AG08395 (cell line): ENCODE data around the gene LHFPL2.
A peak's percentile ranks its signal among the peaks of the same experiment; 100 is the strongest.
"Not testable (repeated sequence)": the region's sequence is repeated elsewhere in the genome, so short reads cannot be mapped to it uniquely, and the experiment has no call there.

Experiments used
- DNase-seq: peaks from one replicate; pipeline ENCODE4 v3.0.0; 2012; ENCODE audit warnings: mixed read lengths, low spot score

Gene LHFPL2

DNA sequence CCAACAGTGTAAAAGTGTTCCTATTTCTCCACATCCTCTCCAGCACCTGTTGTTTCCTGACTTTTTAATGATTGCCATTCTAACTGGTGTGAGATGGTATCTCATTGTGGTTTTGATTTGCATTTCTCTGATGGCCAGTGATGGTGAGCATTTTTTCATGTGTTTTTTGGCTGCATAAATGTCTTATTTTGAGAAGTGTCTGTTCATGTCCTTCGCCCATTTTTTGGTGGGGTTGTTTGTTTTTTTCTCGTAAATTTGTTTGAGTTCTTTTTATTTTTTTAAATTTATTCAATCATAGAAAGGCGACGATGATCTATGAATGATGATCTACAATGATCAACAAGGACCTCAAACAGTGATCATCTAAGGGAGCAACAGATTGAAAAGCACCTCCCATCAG lies 28.5 kb downstream of the LHFPL2 start:
- not testable (repeated sequence) for DNase-seq

DNA sequence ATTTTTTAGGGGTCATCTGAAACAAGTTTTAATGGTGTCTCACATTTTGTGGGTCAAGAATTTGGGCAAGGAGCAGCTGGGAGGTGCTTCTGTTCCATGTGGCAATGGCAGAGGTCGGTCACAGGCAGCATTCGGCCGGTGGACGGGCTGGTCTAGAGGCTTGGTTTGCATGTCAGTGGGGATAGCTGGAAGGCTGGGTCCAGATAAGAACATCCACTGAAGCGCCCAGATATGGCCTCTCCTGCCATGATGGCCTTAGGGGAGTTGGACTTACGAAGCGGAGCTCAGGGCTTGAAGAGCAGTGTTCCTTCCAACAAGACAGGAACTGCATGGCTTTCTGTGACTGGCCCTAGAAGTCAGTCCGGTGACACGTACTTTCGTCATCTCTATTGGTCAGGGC lies 30.3 kb downstream of the LHFPL2 start:
- no peak for DNase-seq

DNA sequence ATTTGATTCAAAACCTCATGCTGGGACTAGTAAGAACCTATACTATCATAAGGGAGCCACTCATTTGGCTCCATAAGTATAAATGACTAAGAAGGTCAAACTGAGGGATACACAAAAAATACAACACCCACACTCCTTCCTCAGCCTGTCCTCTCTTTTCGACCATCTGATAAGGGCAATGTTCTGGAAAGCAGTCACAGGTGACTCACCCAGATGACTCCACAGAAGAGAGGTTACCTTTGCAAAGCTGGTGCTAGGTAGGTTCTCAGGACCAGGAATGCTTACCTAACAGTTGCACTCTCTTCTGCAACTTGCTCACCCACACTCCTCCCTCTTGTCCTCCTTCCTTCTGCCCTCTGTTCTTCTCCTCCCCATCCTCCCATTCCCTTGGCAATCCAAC lies 32.9 kb downstream of the LHFPL2 start:
- DNase-seq: no peak

DNA sequence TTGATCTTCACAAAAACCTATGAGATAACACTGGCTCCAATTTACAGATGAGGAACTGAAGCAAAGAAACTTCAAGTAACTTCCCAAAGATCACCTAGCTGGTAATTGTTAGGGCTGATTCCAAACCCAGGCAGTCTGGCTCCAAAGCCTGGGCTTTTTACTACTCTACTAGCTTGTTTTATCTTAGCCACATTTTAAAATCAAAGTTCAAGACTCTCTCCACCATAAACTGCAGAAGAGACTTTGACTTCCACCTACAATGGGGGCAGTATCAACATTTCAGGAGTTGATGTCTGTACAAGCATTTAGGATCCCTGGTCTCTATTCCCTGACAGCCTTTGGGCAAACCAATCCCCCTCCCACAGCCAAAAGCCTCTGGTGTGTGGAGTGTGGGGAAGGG lies 33.8 kb downstream of the LHFPL2 start:
- DNase-seq: no peak

DNA sequence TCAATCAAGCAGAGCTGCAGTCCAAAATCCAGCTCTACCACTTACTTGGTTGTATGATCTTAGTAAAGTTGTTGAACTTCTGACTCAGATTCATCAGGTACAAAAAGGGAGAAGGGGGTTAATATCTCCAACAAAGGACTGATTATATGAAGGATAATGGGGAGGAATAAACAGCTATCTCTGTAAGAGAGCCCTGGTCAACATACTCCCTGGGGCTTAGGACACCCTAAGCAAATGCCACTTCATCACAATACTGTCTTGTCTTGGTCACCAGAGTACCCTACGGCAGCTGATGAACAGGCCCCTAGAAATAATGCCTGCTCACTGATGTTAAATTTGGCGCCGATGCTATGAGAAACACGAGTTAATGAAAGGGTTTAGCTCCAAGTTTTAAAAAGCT lies 34.8 kb downstream of the LHFPL2 start:
- no peak for DNase-seq

DNA sequence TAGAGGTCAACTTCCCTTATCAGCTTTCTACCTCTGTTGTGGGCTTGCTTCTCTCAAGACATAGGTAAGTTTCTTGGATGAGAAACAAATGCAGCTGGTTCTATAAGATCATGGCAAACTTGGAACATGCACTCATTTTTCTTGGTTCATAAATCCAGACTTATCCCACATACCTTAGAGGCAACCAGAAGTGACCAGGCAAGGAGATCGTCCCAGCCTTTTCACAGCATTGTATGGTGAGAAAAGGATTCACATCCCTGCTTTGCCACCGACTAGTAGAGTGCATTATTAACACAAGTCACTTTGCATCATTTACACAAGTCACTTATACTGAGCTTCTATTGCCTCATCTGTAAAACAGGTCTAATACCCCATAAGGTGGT lies 35.4 kb downstream of the LHFPL2 start:
- DNase-seq: no peak

DNA sequence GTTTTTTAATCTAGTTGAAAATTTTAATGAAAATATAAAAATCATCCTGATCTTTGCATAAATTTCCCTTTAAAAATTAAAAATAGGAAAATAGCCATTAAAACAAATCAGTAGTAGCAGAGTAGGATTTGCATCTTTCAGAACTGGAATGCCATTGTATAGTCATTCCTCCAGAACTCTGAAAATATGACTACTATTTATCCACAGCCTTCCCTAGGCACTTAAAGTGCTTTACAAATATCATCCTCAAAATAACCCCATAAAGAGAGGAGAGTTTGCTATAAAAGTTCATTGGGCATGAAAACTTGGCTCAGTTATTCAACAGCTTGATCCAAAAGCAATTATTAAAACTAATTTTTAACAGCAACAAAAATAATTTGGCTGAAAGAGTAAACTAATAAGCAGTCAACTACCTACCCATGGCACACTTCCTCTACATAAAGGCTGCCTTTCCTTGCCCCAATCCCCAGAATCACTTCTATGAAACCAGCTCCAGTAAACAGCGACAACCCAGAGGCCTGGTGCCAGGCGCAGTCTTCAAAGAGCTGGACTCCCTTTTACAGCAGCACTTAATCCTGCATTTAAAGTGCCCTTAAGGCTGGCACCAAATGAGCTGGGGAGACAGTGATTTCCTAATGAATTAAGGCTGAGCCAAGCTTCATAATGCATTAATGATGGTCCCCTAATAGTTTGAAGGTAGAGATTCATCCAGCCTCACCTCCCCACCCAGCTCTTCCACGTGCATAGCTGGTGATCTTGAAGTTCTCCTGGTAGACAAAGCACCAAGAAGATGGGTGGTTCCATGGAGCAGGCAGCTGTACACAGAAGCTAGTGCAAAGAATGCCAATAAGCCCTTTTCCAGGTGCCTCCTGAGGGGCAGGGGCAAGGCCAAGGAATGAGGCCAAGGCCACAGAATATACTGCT lies 36.1 kb downstream of the LHFPL2 start:
- DNase-seq: no peak

DNA sequence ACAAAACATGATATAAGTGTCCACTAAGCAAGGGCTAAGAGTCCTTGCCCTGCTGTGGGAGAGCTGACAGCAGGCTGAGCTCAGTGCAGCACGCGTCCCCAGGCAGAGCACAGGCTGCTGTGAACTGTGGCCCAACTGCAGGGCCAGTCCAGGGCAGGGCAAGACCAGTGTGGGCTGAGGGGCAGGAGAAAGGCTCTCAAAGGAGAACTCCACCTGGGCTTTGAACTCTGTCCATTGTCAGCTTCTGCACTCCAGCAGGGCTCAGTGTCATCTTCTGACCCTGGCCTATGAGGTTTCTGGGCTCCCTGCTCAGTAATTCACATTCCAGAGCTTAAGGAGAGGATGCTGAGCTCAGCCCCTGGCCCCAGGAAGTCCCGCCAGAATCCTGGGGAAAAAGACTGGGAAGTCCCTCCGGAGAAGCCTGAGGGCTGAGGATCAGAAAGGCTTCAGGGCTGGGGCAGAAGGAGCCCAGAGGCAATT lies 37.4 kb downstream of the LHFPL2 start:
- DNase-seq: no peak

DNA sequence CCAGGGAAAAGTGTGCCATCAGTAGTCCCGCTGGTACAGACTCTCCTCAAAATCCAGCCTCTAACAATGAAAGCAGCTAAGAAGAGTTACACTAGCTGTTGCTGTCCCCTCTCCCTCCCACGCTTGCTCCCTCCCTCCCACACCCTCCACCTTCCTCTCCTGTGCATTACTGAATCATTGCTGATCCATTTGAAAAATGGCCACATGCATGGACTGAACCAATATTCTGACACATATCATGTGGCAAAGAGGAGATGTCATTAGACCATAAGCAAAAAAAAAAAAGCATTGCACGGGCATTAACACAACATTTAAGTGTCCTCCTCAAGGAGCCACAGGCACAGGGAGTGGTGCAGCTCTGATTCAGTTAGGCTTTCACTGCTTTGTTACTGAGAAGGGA lies 37.9 kb downstream of the LHFPL2 start:
- no peak for DNase-seq

DNA sequence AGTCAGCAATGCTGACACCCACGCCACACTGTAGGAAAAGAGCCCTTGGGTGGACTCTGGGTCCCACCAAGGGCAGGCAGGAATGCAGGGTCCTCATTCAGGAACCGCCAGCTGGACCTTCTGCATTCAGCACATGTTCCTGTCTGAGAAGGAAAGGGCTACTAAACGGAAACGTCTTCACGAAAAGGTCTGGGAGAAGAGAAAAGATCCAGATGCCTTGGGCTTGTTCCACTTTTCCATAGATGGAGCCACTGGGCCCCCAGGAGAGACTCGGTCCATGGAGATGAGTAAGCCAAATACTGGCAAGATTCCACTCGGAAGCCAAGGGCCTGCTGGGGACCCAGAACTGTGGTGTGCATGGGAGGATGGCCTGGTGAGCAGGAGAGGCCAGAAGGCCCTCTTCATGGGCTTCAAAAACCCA lies 38.4 kb downstream of the LHFPL2 start:
- DNase-seq: peak; percentile 81

DNA sequence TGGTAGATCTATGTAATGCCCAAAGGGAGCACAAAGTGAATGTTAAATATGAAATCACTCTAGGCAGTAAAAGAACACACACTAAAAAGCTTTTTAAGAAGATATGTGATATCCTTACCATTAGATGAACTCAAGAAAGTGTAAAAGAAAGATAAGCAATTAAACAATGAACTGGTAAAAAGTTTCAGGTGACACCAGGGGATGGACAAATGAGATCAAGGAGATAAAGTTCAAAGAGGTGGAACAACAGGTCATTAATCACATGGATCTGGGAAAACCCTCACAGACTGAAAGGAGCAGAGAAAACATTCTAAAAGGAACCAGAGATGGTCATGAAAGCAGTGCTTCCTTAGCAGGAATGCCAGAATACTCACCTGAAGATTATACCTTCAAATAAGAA lies 40.7 kb downstream of the LHFPL2 start:
- DNase-seq: no peak

DNA sequence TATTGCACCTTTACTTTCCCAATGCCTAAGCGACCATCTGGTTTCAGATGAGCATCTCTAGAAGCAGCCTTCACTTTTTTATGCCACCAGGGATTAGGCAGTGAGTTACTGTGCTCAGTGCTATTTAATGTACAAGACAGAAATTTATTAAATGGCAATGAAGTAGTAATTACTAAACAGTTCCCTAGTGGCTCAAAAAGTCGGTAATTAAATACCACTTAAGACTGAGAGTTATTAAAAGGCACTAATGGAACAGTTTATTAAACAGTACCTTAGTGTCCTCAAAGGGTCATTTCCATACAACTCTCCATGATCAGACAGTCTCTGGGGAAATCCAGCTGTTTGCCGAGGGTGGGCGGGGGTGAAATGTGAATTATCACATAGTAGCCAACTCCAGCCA lies 42.3 kb downstream of the LHFPL2 start:
- no peak for DNase-seq

DNA sequence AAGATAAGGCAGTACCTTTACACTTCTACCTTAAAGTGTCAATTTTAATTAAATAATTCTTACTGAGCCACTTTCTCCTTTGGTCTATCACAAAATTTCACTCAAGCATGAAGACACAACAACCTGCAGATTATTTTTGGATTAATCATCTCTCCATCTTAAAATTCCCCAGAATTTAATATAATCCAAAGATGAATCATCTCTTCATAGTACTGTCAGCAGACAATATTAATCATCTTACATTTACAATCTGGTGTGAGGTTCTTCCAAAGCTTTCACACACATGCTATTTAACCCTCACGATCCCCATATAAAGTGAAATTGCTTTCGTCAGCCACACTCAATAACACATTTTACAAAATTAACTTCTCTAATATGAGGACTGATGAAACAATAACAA lies 43.0 kb downstream of the LHFPL2 start:
- DNase-seq: no peak

DNA sequence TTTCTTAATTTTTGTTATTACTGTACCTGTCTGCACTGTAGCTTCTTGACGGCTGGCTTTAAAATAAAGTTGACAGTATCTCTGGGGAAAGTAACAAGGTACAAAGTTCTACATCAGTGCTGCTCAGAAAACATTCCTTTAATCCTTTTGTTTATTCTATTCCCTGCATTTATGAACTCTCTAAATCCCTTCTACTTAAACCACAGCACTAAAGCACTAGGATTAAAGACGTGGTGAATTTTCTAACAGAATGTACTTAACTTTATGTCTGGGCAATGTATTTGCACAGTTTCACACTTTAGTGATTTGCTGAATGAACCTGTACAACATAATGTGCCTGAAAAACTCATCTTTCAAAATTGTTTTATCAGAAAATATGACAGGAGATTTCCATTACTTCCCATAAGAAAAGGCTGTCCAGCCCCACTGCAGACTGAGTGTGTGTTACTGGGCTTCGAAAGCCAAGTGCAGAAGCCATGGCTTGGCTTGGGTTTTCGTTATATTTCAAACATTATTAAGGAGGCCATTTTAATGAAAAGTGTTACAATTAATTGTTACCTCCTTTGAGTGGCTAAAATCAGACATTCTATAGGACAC lies 43.8 kb downstream of the LHFPL2 start:
- no peak for DNase-seq

DNA sequence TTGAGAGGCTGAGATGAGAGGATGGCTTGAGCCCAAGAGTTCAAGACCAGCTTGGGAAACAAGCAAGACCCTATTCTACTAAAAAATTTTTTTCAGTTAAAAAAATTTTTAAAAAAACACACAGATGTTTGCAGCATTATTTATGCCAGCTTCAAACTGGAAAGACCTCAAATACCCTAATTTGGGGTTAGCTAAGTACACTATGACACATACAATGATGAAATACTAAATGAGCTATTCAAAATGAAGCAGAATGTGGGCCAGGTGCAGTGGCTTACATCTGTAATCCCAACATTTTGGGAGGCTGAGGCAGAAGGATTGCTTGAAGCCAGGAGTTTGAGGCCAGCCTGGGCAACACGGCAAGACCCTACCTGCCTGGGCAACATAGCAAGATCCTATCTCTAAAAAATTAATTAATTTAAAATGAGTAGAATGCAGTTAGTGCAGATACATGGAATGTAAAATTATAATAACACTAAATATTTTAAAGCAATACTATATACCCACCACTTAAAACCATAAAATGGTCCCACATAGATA lies 44.9 kb downstream of the LHFPL2 start:
- DNase-seq: no peak

DNA sequence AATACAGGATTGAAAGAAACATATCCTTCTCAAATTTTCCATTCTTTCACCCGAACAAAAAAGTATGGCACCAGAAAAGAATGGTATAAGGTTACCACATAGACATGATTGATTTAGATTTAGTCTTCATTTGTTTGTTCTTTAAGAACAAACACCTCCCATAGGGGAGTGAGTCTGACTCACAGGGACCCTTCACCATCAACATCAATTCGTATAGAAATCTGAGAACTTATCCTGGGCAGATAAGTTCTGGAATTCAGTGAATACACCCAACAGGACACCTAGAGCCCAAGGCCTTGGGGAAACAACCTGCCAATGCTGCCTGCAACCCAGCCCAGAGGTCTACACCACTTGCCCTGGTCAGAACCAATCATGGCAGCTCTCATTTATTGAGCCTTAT lies 46.2 kb downstream of the LHFPL2 start:
- no peak for DNase-seq

DNA sequence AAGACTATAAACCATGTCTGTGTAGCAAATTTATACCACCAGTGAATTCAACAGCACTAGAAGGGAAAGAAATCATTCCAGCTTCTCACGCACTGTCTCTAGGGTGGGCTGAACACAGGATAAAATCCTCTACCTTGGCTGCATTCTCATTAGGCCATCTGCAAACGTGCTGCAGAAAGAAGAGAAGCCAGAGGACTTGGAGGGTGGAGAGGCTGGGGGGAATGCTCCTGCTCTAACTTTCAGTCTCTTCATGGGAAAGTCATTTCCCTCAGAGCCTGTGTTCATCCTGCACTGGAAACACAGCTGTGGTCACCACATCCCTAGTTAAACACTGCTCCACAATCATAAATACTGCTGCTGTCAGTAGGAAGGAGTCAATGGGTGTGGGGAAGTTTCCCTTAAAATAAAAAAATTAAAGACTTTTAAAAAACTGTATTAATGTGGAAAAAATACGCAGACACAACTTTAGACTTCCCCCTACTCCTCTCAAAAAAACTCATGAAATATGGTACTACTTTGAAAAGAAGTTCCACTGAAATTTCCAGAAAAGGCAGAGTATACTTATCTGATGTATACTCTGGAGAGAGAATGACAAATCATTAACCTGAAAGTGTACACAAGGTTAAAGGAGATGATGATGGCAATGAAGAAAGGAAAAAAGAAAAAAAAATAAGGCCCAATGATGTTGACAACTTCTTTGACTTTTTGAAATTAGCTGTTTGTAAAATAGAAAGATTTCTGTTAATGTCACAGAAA lies 46.8 kb downstream of the LHFPL2 start:
- no peak for DNase-seq

DNA sequence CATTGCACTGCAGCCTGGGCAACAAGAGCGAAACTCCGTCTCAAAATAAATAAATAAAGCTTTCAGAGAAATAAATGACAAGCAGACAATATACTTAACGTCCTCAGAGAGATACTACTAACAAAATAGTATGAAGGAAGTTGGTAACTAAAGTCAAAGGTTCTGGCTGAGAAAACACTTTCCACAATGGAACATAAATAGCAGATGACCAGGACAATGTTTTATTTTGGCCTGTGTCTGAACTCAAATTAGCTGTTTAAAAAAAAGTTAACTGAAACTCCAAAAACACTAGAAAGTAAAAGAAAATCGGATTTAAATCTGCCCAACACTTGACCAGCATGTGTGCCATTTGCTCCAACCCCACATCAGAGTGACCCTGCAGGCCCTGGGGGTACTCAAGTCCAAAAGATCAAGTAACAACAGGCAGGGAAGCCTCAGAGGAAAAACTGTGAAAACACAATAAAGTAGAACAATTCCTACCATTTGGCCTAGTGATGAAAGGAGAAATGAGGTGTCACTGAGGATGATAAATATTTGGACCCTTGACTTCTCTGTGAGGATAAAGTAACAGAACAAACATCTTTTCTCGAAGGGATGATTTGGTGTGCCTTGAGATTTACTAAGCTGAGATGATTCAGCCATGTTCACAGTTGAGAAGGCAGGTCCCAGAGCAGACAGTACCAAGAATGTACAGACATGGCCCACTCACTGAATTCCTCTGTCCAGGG lies 47.7 kb downstream of the LHFPL2 start:
- peak; percentile 48 for DNase-seq

DNA sequence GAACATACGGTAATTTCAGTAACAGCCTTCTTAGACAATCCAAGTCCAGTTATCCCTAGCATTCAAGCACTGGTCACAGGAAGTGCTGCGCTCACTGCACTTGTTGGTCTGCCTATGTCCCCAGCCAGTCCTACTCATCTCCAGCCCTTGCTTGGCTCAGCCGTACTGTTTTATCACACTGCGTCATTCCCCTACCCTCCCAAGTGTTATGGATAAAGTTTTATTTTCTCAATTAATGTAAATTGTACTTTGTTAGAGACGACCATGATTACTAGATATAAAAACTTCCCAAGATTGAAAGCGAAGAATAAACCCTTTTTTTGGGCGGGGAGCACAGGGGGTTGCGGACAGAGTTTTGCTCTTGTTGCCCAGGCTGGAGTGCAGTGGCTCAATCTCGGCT lies 49.6 kb downstream of the LHFPL2 start:
- DNase-seq: no peak

DNA sequence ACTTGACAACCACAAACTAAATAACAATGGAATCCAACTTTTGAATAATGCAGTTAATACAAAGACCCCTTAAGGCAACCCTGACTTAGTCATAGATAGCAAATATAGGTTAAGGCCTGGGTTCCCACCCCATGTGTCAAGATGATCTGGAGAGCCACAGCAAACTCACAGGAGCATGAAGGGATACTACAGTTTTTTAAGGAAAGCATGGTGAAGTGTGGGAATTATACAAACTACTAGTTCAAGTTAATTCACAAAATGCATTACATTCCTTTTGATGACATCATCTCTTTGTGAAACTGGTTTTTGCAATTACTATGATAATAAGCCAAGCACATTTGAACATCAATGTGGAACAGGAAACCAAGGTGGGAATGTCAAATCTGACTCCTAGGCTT lies 50.6 kb downstream of the LHFPL2 start:
- DNase-seq: no peak

DNA sequence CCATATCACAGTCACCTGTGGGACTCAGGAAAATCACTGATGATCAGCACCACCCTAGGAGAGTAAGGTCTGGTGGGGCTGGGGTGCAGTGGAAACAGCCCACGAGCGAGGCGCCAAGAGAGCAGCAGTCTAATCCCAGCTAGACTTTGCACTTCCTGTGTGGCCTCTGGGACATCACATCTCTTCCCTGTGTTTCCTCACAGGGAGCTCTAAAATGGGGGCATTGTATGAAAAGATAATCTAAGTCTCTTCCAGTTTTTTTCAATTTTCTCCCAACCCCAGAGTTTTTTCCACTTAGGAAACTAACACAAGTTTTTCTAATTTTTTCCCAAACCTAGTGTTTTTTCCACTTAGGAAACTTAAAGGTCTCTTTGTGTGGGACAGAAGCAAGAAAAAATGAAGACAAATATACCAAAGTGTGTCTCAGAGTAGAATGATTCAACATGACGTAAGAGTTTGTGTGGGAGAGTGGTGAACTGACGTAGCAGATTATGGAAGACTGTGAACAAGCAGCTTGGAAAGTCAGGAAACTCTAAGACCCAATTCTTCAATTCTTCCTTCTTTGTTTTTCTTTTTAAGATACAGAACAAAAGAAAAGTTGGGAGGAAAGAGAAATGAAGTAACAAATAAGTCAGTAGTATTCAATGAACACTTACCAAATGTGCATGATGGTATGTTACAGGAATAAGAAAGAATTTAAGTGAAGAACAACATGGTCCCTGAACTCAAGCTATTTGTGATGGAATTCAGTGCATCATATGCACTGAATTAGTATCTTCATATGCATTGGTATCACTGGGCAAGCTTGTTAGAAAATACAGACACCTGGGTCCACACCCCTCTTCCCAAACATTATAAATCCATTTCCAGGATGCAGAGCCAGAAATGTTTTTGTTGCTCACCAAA lies 51.3 kb downstream of the LHFPL2 start:
- DNase-seq: no peak
